Measurements from ENCODE around the gene PIAS2. TPM values are rescaled to one million over a fixed set of nuclear protein-coding genes. Genes with fewer than 3 reads are reported as not detected.

PIAS2 gene
- total and polyA plus RNA-seq, 4 donors, result 5.6 to 17.2 (median 9.2) TPM

DNA sequence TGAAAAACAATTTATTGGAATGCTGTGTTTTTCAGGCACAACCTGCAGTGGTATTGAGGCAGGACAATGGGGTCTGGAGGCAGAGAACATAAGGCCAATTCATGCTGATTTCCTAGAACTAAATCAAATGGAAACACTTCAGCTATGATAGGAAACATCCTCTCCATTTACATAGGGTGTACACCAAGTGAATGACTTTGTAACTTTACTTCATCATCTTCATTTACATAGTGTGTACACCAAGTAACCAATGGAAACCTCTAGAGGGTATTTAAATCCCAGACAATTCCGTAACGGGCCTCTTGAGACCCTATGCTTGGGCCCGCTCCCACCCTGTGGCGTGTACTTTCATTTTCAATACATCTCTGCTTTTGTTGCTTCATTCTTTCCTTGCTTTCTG, 128.2 kb downstream of the PIAS2 start (continued):
- no peak for TF ChIP-seq SP1 (IDR thresholded peaks at IDR 0.05)
- TF ChIP-seq HNF4G (IDR thresholded peaks at IDR 0.05), result no peak
- TF ChIP-seq TAF1 (conservative IDR thresholded peaks at IDR 0.05), result no peak

DNA sequence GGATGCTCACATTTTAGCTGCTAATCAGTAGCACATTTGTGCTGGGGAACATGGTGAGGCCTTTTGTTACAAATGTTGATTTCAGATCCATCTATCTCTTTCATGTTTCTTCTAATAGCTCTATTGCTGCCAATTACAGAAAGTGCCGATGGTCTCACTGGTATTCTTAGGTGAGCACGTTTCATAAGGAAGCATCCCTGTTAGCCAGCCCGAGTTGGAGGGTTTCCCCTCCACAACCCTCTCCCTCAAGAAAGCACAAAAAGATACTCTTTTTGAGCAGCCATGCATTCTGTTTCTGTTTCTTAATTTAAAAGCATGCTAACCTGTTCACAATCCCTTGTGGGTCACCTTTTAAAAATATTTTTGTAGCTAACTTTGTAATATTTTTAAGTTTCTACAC, 129.6 kb downstream of the PIAS2 start:
- peaks cover 0 to 4% (median 2%) of the 10 kb centered on the region in 4 donors for H3K9me3 ChIP-seq (ENCODE audit: control insufficient read depth in 4 of 4, low read length in 3 of 4)
- TF ChIP-seq SP1 (IDR thresholded peaks at IDR 0.05), result no peak
- no peak for TF ChIP-seq JUND (IDR thresholded peaks at IDR 0.05)
- H3K4me3 ChIP-seq (ENCODE audit: low read depth in 1 of 3, low read length in 3 of 3), result no peak overlapping the region
- H3K27me3 ChIP-seq (ENCODE audit: control insufficient read depth in 4 of 4, insufficient read depth in 4 of 4, low read length in 3 of 4), result no peaks in the 10 kb centered on the region
- H3K9ac ChIP-seq (ENCODE audit: low read depth in 1 of 2, low read length in 2 of 2), result no peak overlapping the region
- no peaks in the 10 kb centered on the region for H3K36me3 ChIP-seq (ENCODE audit: control insufficient read depth in 4 of 4, insufficient read depth in 3 of 4, low read depth in 1 of 4, low read length in 3 of 4)
- H3K27ac ChIP-seq (ENCODE audit: low read depth in 1 of 2, low read length in 2 of 2), result no peak overlapping the region
- 83% methylated on average over 3 of the region's 3 CpGs for WGBS
- H3K4me1 ChIP-seq (ENCODE audit: control insufficient read depth in 4 of 4, insufficient read depth in 4 of 4, low read length in 3 of 4), result no peaks in the 10 kb centered on the region
- DNase-seq (ENCODE audit: low spot score), result no peak

- H3K36me3 ChIP-seq (ENCODE audit: control insufficient read depth in 4 of 4, insufficient read depth in 3 of 4, low read depth in 1 of 4, low read length in 3 of 4), result no peaks in the 10 kb centered on the region
- no peak overlapping the region for H3K27ac ChIP-seq (ENCODE audit: low read depth in 1 of 2, low read length in 2 of 2)
- no peak for DNase-seq (ENCODE audit: low spot score)
- H3K4me1 ChIP-seq (ENCODE audit: control insufficient read depth in 4 of 4, insufficient read depth in 4 of 4, low read length in 3 of 4), result no peaks in the 10 kb centered on the region
- TF ChIP-seq YY1 (IDR thresholded peaks at IDR 0.05) (no peak), SP1 (IDR thresholded peaks at IDR 0.05) (no peak), FOXA2 (IDR thresholded peaks at IDR 0.05) (no peak), HNF4A (conservative IDR thresholded peaks at IDR 0.05) (no peak), GABPA (IDR thresholded peaks at IDR 0.05 in 1 of 2, conservative IDR thresholded peaks at IDR 0.05 in 1 of 2) (no peak), RAD21 (IDR thresholded peaks at IDR 0.05) (no peak), JUND (IDR thresholded peaks at IDR 0.05) (no peak), HNF4G (IDR thresholded peaks at IDR 0.05) (no peak), MAX (IDR thresholded peaks at IDR 0.05) (no peak), RXRA (IDR thresholded peaks at IDR 0.05) (no peak), ATF3 (IDR thresholded peaks at IDR 0.05) (no peak), TAF1 (conservative IDR thresholded peaks at IDR 0.05) (no peak), EGR1 (IDR thresholded peaks at IDR 0.05; ENCODE audit: low read depth in 2 of 2) (no peak)
- TF ChIP-seq, protein P1, sequence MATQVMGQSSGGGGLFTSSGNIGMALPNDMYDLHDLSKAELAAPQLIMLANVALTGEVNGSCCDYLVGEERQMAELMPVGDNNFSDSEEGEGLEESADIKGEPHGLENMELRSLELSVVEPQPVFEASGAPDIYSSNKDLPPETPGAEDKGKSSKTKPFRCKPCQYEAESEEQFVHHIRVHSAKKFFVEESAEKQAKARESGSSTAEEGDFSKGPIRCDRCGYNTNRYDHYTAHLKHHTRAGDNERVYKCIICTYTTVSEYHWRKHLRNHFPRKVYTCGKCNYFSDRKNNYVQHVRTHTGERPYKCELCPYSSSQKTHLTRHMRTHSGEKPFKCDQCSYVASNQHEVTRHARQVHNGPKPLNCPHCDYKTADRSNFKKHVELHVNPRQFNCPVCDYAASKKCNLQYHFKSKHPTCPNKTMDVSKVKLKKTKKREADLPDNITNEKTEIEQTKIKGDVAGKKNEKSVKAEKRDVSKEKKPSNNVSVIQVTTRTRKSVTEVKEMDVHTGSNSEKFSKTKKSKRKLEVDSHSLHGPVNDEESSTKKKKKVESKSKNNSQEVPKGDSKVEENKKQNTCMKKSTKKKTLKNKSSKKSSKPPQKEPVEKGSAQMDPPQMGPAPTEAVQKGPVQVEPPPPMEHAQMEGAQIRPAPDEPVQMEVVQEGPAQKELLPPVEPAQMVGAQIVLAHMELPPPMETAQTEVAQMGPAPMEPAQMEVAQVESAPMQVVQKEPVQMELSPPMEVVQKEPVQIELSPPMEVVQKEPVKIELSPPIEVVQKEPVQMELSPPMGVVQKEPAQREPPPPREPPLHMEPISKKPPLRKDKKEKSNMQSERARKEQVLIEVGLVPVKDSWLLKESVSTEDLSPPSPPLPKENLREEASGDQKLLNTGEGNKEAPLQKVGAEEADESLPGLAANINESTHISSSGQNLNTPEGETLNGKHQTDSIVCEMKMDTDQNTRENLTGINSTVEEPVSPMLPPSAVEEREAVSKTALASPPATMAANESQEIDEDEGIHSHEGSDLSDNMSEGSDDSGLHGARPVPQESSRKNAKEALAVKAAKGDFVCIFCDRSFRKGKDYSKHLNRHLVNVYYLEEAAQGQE (IDR thresholded peaks at IDR 0.05), result no peak
- TF ChIP-seq, protein P2, sequence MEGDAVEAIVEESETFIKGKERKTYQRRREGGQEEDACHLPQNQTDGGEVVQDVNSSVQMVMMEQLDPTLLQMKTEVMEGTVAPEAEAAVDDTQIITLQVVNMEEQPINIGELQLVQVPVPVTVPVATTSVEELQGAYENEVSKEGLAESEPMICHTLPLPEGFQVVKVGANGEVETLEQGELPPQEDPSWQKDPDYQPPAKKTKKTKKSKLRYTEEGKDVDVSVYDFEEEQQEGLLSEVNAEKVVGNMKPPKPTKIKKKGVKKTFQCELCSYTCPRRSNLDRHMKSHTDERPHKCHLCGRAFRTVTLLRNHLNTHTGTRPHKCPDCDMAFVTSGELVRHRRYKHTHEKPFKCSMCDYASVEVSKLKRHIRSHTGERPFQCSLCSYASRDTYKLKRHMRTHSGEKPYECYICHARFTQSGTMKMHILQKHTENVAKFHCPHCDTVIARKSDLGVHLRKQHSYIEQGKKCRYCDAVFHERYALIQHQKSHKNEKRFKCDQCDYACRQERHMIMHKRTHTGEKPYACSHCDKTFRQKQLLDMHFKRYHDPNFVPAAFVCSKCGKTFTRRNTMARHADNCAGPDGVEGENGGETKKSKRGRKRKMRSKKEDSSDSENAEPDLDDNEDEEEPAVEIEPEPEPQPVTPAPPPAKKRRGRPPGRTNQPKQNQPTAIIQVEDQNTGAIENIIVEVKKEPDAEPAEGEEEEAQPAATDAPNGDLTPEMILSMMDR (IDR thresholded peaks at IDR 0.05; ENCODE audit: low read depth, low read length, missing input control), result no peak
- no peaks in the 10 kb centered on the region for H3K27me3 ChIP-seq (ENCODE audit: control insufficient read depth in 4 of 4, insufficient read depth in 4 of 4, low read length in 3 of 4)
- no peak overlapping the region for H3K4me3 ChIP-seq (ENCODE audit: low read depth in 1 of 3, low read length in 3 of 3)
- H3K9ac ChIP-seq (ENCODE audit: low read depth in 1 of 2, low read length in 2 of 2), result no peak overlapping the region
- 68% methylated on average over 5 of the region's 5 CpGs for WGBS
- no peaks in the 10 kb centered on the region for H3K9me3 ChIP-seq (ENCODE audit: control insufficient read depth in 4 of 4, low read length in 3 of 4)
Observed at GRCh38 chr18:46772357-46772756, 144.9 kb downstream of the PIAS2 start.

Measured in liver (tissue), 9 donors.